Measurements from ENCODE around the gene SSC5D. TPM values are rescaled to one million over a fixed set of nuclear protein-coding genes. Genes with fewer than 3 reads are reported as not detected.

SSC5D gene
- total and polyA plus RNA-seq, 9 of the 15 experiments (the other 6 are each of a cell fraction or from before 2014, with no cell fraction given): 0.04 to 0.71 (median 0.14) TPM; not detected in 2

- H2AFZ ChIP-seq (ENCODE audit: low read depth, low read length): 0 out of 2 replicates have a peak overlapping the region, but pooled peaks have one; percentile 51
- BruUV-seq (replicated peaks): no TSS peak
- H3K9me3 ChIP-seq (replicated peaks; ENCODE audit: control insufficient read depth, insufficient read depth, low read depth, low read length): no peaks in the 10 kb centered on the region
- H3K79me2 ChIP-seq (ENCODE audit: control insufficient read depth, insufficient read depth, low read length): no peaks in the 10 kb centered on the region
- H4K20me1 ChIP-seq (replicated peaks; ENCODE audit: control insufficient read depth, insufficient read depth, low read length): no peaks in the 10 kb centered on the region; the same call in 1 of the 2 replicates
- H3K27ac ChIP-seq (ENCODE audit: extremely low read depth, low read depth, low read length): no peak overlapping the region
- peak overlapping the region in 1 of 2 experiments; percentile 88; a peak in 2 of 4 replicates for H3K9ac ChIP-seq (ENCODE audit: insufficient read depth in 1 of 2, low read depth in 2 of 2, low read length in 2 of 2)
- H3K4me1 ChIP-seq (replicated peaks in 1 of 2; ENCODE audit: control insufficient read depth in 2 of 2, insufficient read depth in 2 of 2, low read length in 2 of 2): peaks cover 3 to 73% of the 10 kb centered on the region in 2 experiments
- peak overlapping the region; percentile 32; the same call in 1 of the 2 replicates for H3K4me2 ChIP-seq (ENCODE audit: insufficient read depth, low read length)
- DNase-seq (ENCODE audit: extremely low read depth in 1 of 4, low spot score in 3 of 4) (peak in 3 of 4 experiments; percentile 28 to 48 (median 44)), ATAC-seq (no peak), FAIRE-seq (no peak)
- no peaks in the 10 kb centered on the region for H3K9me1 ChIP-seq (ENCODE audit: control insufficient read depth, insufficient read depth, low read length)
- CTCF ChIA-PET (ENCODE audit: low intra/inter-chr PET ratio): no interaction called here
- intact Hi-C loops (cut with micrococcal nuclease): loop anchor here (5.0 kb wide), 1 partner anchor 64 kb away; the partner anchor contains the start of gene RPL28
- WGBS (ENCODE audit: insufficient coverage, low coverage, missing lambda C conversion rate): 2% methylated on average over 12 of the region's 80 CpGs
- no peak overlapping the region; the same call in 1 of the 2 replicates for H3K4me3 ChIP-seq
- POLR2A ChIA-PET: interaction anchor here (0.6 kb wide), 1 partner anchor 361 kb away, joined by 3 read pairs; no protein-coding TSS in a partner anchor
- H3K27me3 ChIP-seq (ENCODE audit: control insufficient read depth in 2 of 2, insufficient read depth in 2 of 2, low read length in 2 of 2): peaks cover 0 to 18% of the 10 kb centered on the region in 2 experiments; a peak in 4 of 5 replicates
- TF ChIP-seq POLR2G (IDR thresholded peaks at IDR 0.05; ENCODE audit: low read depth, low read length): peak; percentile 47
- TF ChIP-seq ZBTB7A (IDR thresholded peaks at IDR 0.05; ENCODE audit: borderline replicate concordance, control insufficient read depth, low read depth, low read length): peak; percentile 60; the same call in 1 of the 2 replicates
- 0 out of 2 replicates have a peak, but pooled peaks have one; percentile 15 for TF ChIP-seq EGR1 (conservative IDR thresholded peaks at IDR 0.05)
- TF ChIP-seq E2F6 (IDR thresholded peaks at IDR 0.05; ENCODE audit: borderline replicate concordance in 1 of 2, extremely low read depth in 1 of 2, insufficient read depth in 1 of 2, insufficient read length in 1 of 2, low read depth in 1 of 2, low read length in 1 of 2, poor library complexity in 1 of 2, severe bottlenecking in 1 of 2): peak in 1 of 2 experiments; percentile 31
- TF ChIP-seq HCFC1 (IDR thresholded peaks at IDR 0.05; ENCODE audit: low read depth, low read length): no peak
- peaks cover 22% of the 10 kb centered on the region; the same call in 2 of the 3 replicates for H3K36me3 ChIP-seq (ENCODE audit: control insufficient read depth, insufficient read depth, low read length)
- in situ Hi-C loops (cut with MboI): no loop called here
These were observed 36.9 kb upstream of the SSC5D start for GRCh38 chr19:55451163-55451964.
